ENCODE measurements around the gene DPP6.

Gene DPP6

GRCh38 chr7:154649015-154649414 lies 596.8 kb downstream of the DPP6 start:
- Histone ChIP-seq H2AFZ (ENCODE audit: low read depth) (no peak overlapping the region), H3K4me2 (no peak overlapping the region), H3K36me3 (ENCODE audit: insufficient read depth) (no peaks in the 10 kb centered on the region), H4K20me1 (ENCODE audit: insufficient read depth) (no peaks in the 10 kb centered on the region), H3K4me1 (ENCODE audit: low read depth, poor library complexity, severe bottlenecking) (no peaks in the 10 kb centered on the region), H3K79me2 (ENCODE audit: insufficient read depth, low read depth) (no peaks in the 10 kb centered on the region), H3K27ac (no peak overlapping the region), H3K27me3 (ENCODE audit: insufficient read depth, low read depth) (no peaks in the 10 kb centered on the region), H3K4me3 (IDR thresholded peaks at IDR 0.05; ENCODE audit: insufficient read depth, low read depth, low read length) (no peak overlapping the region), H3K9ac (no peak overlapping the region)
- no peak for TF ChIP-seq CTCF (conservative IDR thresholded peaks at IDR 0.05; ENCODE audit: low read depth, low read length)

- H3K79me2 ChIP-seq (ENCODE audit: insufficient read depth, low read depth): no peaks in the 10 kb centered on the region
- no peak for TF ChIP-seq CTCF (conservative IDR thresholded peaks at IDR 0.05; ENCODE audit: low read depth, low read length)
- H3K36me3 ChIP-seq (ENCODE audit: insufficient read depth): no peaks in the 10 kb centered on the region
- H3K27ac ChIP-seq: no peak overlapping the region
- H4K20me1 ChIP-seq (ENCODE audit: insufficient read depth): no peaks in the 10 kb centered on the region
- H3K9ac ChIP-seq: no peak overlapping the region
- no peaks in the 10 kb centered on the region for H3K27me3 ChIP-seq (ENCODE audit: insufficient read depth, low read depth)
- no peaks in the 10 kb centered on the region for H3K4me1 ChIP-seq (ENCODE audit: low read depth, poor library complexity, severe bottlenecking)
- no peak overlapping the region for H3K4me3 ChIP-seq (IDR thresholded peaks at IDR 0.05; ENCODE audit: insufficient read depth, low read depth, low read length)
- H2AFZ ChIP-seq (ENCODE audit: low read depth): no peak overlapping the region
- no peak overlapping the region for H3K4me2 ChIP-seq
Observed at GRCh38 chr7:154649434-154649833, 597.2 kb downstream of the DPP6 start.

GRCh38 chr7:154650275-154650674 lies 598.1 kb downstream of the DPP6 start:
- Histone ChIP-seq H3K4me3 (IDR thresholded peaks at IDR 0.05; ENCODE audit: insufficient read depth, low read depth, low read length) (no peak overlapping the region), H3K27me3 (ENCODE audit: insufficient read depth, low read depth) (no peaks in the 10 kb centered on the region), H3K79me2 (ENCODE audit: insufficient read depth, low read depth) (no peaks in the 10 kb centered on the region), H3K27ac (no peak overlapping the region), H2AFZ (ENCODE audit: low read depth) (no peak overlapping the region), H3K9ac (no peak overlapping the region), H3K4me1 (ENCODE audit: low read depth, poor library complexity, severe bottlenecking) (no peaks in the 10 kb centered on the region), H4K20me1 (ENCODE audit: insufficient read depth) (no peaks in the 10 kb centered on the region), H3K36me3 (ENCODE audit: insufficient read depth) (no peaks in the 10 kb centered on the region), H3K4me2 (no peak overlapping the region)
- TF ChIP-seq CTCF (conservative IDR thresholded peaks at IDR 0.05; ENCODE audit: low read depth, low read length): no peak

GRCh38 chr7:154651501-154651900 lies 599.3 kb downstream of the DPP6 start:
- Histone ChIP-seq H3K4me2 (no peak overlapping the region), H4K20me1 (ENCODE audit: insufficient read depth) (no peaks in the 10 kb centered on the region), H2AFZ (ENCODE audit: low read depth) (no peak overlapping the region), H3K27ac (no peak overlapping the region), H3K27me3 (ENCODE audit: insufficient read depth, low read depth) (no peaks in the 10 kb centered on the region), H3K9ac (no peak overlapping the region), H3K4me1 (ENCODE audit: low read depth, poor library complexity, severe bottlenecking) (no peaks in the 10 kb centered on the region), H3K36me3 (ENCODE audit: insufficient read depth) (no peaks in the 10 kb centered on the region), H3K79me2 (ENCODE audit: insufficient read depth, low read depth) (no peaks in the 10 kb centered on the region), H3K4me3 (IDR thresholded peaks at IDR 0.05; ENCODE audit: insufficient read depth, low read depth, low read length) (no peak overlapping the region)
- no peak for TF ChIP-seq CTCF (conservative IDR thresholded peaks at IDR 0.05; ENCODE audit: low read depth, low read length)

GRCh38 chr7:154652564-154652963 lies 600.4 kb downstream of the DPP6 start:
- H4K20me1 ChIP-seq (ENCODE audit: insufficient read depth): no peaks in the 10 kb centered on the region
- H3K9ac ChIP-seq: no peak overlapping the region
- no peak overlapping the region for H3K27ac ChIP-seq
- TF ChIP-seq CTCF (conservative IDR thresholded peaks at IDR 0.05; ENCODE audit: low read depth, low read length): no peak
- no peak overlapping the region for H3K4me3 ChIP-seq (IDR thresholded peaks at IDR 0.05; ENCODE audit: insufficient read depth, low read depth, low read length)
- H3K79me2 ChIP-seq (ENCODE audit: insufficient read depth, low read depth): no peaks in the 10 kb centered on the region
- no peak overlapping the region for H3K4me2 ChIP-seq
- H3K27me3 ChIP-seq (ENCODE audit: insufficient read depth, low read depth): no peaks in the 10 kb centered on the region
- no peaks in the 10 kb centered on the region for H3K36me3 ChIP-seq (ENCODE audit: insufficient read depth)
- no peak overlapping the region for H2AFZ ChIP-seq (ENCODE audit: low read depth)
- H3K4me1 ChIP-seq (ENCODE audit: low read depth, poor library complexity, severe bottlenecking): no peaks in the 10 kb centered on the region
